ENCODE results near the gene LRRC8C.

Gene LRRC8C

GRCh38 chr1:89739013-89739843 lies 106.3 kb downstream of the LRRC8C start:
- no peak for DNase-seq (ENCODE audit: low read depth)
- no peak for TF ChIP-seq CTCF (conservative IDR thresholded peaks at IDR 0.05; ENCODE audit: low read depth, low read length)
- H3K4me3 ChIP-seq (ENCODE audit: low read length), result no peak overlapping the region

GRCh38 chr1:89739844-89740216 lies 106.9 kb downstream of the LRRC8C start:
- DNase-seq (ENCODE audit: low read depth), result no peak
- H3K4me3 ChIP-seq (ENCODE audit: low read length), result no peak overlapping the region
- TF ChIP-seq CTCF (conservative IDR thresholded peaks at IDR 0.05; ENCODE audit: low read depth, low read length), result no peak

DNA sequence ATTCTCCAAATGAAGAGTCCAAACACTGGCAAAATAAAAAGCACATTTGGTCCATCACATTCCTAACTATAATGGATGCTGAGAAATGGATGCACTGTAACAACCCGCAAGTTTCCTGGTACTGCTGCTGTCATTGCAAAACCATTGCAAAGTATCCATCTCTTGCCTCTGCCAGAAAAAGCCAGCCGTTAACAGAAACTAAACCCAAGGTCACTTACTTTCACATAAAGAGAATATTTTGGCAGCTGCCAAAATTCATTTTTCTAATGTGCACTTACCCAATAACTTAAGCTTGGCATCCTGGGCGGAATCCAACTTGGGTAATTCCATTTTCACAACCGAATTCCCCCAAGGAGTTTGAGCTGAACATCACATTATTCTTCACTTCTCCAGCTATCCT lies 110.9 kb downstream of the LRRC8C start:
- H3K4me3 ChIP-seq (ENCODE audit: low read length), result no peak overlapping the region
- no peak for TF ChIP-seq CTCF (conservative IDR thresholded peaks at IDR 0.05; ENCODE audit: low read depth, low read length)
- no peak for DNase-seq (ENCODE audit: low read depth)

DNA sequence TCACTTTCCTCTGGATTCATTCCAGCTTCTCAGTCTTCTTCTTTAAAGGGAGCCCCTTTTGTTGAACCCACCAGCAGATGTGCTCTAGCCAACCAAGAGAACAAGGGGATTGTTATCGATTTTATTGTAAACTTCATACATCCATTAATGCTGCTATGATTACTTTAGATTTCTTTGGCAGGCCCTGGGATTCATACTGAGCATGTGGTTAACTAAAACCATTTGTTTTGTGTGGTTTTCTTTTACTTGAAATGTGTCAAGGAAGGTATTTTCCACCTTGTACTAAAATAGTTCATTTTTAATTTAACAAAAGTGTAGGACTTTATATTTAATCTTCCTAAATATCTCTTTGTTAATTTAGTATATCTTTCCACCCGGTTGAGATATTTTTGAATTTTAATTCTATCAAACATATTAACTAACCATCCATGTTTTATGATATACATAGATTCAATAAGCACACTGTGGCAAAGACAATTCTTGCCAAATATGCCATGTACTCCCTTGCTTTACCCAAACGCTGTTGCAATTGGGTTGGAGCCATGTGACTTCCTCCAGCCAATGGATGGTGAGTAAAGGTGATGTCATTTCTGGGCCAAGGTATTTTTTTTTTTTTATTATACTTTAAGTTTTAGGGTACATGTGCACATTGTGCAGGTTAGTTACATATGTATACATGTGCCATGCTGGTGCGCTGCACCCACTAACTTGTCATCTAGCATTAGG lies 113.7 kb downstream of the LRRC8C start:
- H3K4me3 ChIP-seq (ENCODE audit: low read length), result no peak overlapping the region
- no peak for TF ChIP-seq CTCF (conservative IDR thresholded peaks at IDR 0.05; ENCODE audit: low read depth, low read length)
- DNase-seq (ENCODE audit: low read depth), result no peak

DNA sequence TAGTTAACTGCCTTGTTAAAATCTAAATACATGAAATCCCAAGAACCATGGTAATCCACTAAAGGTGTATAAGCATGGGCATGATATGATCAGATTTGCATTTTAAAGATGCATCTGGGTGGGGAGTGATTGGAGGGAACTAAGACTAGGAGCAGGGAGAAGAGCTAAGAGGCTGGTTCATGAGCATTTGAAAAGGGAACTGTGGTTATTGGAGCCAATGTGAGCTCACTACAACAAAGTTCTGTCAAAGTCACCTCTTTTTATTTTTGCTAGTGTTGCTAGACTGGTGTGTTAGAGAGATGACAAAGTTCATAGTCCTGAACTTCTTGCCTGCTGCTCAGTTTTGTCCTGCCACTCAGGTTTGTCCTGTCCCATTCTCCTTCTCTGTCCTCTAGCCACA lies 120.8 kb downstream of the LRRC8C start:
- TF ChIP-seq CTCF (conservative IDR thresholded peaks at IDR 0.05; ENCODE audit: low read depth, low read length), result no peak
- no peak overlapping the region for H3K4me3 ChIP-seq (ENCODE audit: low read length)
- DNase-seq (ENCODE audit: low read depth), result no peak

GRCh38 chr1:89754518-89754917 lies 121.6 kb downstream of the LRRC8C start:
- TF ChIP-seq CTCF (conservative IDR thresholded peaks at IDR 0.05; ENCODE audit: low read depth, low read length), result no peak
- H3K4me3 ChIP-seq (ENCODE audit: low read length), result no peak overlapping the region
- DNase-seq (ENCODE audit: low read depth), result no peak

DNA sequence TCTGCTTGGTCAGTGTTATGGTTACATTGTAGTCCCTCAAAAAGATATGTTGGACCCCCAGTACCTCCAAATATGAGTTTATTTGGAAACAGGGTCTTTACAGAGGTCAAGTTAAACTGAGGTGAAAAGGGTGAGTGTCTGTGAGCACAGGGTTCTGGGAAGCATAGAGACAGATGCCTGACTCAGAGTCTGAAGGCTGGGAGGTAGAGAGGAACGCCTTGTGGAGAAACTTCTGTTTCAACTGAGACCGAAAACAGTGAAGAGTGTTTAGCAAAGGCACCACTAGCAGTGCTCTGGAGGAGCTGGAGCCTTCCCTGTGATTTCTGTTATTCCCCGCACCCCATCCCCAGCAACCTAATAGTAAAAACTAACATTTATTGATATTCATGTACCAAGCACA lies 122.7 kb downstream of the LRRC8C start:
- TF ChIP-seq CTCF (conservative IDR thresholded peaks at IDR 0.05; ENCODE audit: low read depth, low read length), result no peak
- no peak overlapping the region for H3K4me3 ChIP-seq (ENCODE audit: low read length)
- no peak for DNase-seq (ENCODE audit: low read depth)

Measured in retinal pigment epithelial cell (primary cell).